ENCODE results near the gene YES1.
"Not testable (repeated sequence)": the region's sequence is repeated elsewhere in the genome, so short reads cannot be mapped to it uniquely, and the experiment has no call there.

The YES1 gene

DNA sequence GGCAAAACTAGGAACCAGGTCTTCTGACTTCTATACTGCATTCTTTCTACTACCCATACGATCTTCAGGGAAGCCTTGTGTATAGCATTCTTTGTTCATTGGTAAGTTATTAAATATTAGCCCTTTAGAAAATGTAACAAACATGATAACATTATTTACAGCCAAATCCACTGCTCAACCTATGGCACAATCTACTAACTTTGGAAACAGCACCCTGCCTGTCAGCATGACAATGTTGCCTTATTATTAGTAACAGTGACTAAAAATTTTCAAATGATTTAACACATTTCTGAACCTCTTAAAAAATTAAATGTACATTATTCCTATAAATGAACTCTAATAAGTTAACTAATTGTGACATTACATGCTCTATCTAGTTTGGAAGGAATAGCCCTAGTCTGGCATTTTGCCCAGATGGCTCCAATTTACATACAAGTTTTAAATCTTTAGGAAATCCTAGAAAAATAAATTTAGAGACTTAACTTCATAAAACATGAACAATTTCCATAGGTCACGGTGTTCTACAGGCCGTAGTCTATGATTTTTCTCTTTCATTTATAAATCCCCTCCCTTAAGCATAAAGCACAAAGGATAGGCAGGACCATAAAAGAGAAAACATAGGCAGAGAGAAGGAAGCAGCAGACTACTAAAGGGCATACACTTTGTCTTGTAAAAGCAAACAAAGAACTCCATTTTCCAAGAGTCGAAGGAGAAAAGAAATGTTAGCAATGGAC lies 33.7 kb downstream of the YES1 start:
- no peak for DNase-seq

DNA sequence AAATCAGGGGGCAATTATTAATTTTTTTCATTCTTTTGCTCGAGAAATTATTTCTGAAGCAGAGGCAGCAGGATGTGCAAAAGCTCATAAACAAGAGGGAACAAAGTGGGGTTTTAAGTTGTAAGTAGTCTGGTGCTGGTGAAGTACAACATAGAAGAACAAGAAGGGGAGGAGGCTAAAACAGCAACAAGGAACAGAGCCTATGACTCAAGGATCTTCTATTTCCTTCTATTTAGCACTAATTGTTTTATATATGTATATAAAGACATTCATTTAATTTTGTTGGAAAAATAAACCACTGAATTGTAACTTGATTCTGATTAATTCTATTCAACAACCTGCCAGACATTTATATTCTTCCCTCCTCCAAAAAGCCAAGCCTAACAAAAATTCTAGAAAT lies 35.0 kb downstream of the YES1 start:
- no peak for DNase-seq

DNA sequence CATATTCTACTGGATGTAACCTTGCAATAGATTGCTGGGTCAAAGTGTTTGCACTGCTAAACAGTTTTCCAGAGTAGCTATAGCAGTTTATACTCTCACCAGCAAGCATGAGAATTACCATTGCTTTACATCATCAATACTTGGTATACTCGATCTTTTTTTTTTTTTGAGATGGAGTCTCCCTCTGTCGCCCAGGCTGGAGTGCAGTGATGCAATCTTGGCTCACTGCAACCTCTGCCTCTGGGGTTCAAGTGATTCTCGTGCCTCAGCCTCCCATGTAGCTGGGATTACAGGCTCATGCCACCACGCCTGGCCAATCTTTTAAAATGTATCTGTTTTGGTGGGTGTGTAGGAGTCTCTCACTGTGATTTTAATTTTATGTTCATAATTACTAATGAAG lies 36.0 kb downstream of the YES1 start:
- DNase-seq, result not testable (repeated sequence)

DNA sequence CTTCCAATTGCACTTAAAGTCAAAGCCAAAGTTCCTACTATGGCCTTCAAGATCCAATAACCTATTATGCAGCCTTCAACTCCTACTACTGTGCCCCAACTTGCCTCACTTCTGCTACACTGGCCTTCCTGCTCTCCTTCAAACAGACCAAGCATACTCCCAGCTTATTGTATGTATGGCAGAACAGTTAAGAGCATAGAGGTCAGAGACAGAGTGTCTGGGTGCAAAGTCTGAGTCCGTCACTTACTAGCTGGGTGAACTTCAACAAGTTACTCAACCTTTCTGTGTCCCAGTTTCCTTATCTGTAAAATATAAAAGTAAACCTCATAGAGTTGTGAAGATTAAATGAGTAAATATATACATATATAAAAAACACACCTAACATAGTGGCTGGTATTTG lies 37.2 kb downstream of the YES1 start:
- DNase-seq, result no peak

DNA sequence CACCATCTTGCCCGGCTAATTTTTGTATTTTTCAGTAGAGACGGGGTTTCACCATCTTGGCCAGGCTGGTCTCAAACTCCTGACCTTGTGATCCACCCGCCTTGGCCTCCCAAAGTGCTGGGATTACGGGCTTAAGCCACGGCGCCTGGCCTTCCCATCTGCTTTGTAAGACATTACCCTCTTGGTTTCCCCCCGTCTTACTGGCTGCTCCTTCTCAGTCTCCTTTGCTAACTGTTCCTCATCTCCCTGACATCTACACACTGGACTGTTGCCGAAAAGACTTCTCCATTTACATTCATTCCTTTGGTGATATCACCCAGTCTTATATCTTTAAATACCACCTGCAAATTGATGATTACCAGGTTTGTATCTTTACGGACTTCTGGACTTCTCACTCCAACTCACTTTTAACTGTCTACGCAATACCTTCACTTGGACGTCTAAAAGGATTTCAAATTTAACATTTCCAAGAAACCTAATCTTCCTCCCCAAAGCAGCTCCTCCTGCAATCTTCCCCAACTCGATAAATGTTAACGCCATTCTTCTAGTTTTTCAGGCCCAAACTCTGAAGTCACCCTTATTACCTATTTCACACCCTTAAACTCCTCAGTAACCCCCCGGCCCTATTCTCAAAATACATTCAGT lies 37.9 kb downstream of the YES1 start:
- no peak for DNase-seq

DNA sequence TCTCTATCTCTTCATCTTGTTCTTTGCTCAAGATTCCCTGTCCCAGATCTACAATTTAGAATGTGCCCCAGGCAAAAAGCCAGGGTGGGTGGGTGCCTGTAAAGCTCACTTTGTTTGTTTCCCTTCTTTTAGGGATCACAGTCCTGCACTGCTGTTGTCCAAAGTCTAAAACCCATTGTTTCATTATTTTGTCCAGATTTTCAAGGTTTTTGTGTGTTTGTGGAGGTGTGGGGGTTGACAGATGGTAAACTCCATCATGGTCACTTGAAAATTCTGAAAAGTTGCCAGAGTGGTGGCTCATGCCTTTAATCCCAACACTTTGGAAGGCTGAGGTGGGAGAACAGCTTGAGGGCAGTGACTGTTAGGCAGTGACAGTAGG lies 41.5 kb downstream of the YES1 start:
- DNase-seq, result no peak

DNA sequence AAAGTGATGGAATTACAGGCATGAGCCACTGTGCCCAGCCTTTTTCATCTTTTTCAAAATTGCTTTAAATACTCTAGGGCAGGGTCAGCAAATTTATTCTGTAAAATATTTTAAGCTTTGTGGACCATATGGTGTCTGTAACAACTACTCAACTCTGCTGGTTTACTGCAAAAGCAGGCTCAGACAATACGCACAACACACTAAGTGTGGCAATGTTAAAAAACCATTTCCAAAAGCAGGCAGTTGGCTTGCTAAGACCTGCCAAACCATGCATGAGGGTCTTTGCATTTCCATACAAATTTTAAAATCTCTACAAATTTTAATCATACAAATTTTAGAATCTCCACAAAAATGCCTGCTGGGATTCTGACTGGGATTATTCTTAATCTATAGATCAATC lies 44.1 kb downstream of the YES1 start:
- DNase-seq, result no peak

DNA sequence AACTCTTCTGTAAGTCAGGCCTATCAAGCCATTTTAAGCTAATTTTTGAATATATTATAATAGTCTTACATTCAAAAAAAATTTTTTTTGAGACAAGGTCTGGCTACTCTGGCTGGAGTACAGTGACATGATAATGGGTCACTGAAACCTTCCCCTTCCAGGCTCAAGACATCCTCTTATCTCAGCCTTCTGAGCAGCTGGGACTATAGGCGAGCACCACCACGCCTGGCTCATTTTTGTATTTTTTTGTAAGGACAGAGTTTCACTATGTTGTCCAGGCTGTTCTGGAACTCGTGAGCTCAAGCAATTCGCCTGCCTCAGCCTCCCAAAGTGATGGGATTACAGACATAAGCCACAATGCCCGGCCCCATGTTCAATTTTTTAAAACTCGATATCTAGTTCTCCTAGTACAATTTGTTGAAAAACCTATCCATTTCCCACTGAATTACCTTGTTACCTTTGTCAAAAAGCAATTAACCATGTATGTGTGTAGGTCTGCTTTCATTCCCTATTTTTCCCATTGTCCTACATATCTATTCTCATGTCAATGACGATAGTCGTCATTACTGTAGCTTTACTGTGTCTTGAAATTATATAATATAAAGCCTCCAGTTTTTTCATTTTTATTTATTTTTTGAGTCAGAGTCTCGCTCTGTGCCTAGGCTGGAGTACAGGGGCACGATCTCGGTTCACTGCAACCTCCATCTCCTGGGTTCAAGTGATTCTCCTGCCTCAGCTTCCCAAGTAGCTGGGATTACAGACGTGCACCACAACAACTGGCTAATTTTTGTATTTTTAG lies 44.8 kb downstream of the YES1 start:
- DNase-seq, result no peak

DNA sequence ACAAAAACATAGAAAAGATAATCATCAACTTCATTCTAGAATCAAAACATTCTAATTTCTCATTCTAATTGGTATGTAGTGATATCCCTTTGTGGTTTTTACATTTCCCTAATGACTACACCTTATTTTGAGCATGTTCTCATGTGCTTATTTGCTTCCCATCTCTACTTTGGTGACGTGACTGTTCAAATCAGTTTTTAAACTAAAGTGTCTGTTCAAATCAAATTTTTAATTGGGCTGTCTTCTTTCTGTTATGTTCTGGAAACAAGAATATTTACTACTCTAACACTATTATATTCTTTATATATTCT lies 45.5 kb downstream of the YES1 start:
- no peak for DNase-seq

DNA sequence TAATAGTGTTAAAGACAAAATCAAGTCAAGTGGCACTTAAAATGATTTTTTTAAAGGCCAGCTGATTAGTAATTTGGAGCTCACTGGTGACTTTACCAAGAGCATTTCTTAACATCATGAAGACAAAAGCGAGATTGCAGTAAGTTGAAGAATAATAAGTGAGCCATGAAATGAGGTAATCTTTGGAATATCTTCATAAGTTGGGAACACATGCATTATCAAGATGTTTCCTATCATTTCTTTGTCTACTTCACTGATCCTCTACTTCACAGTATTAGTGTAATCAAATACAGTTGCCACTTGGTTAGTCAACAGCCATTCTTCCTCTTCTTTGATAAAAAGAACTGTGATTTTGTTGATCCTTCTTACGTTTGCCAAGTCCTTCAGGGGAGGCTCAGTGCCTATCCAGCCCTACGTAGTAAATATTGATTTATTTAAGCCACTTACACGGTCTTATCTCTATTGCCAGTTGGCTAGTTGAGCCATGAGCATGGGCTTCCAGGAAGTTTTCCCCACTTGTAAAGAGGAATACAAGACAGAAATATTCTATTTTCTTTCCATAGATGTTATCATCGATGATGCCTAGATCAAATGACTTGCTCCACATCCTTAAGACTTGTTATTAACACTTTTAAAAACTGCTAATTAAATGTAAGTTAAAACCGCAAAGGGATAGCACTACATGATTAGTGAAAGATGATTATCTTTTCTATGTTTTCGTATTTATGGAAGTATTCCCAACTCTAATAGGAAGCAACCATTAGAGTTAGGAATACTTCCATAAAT lies 46.1 kb downstream of the YES1 start:
- DNase-seq, result no peak

DNA sequence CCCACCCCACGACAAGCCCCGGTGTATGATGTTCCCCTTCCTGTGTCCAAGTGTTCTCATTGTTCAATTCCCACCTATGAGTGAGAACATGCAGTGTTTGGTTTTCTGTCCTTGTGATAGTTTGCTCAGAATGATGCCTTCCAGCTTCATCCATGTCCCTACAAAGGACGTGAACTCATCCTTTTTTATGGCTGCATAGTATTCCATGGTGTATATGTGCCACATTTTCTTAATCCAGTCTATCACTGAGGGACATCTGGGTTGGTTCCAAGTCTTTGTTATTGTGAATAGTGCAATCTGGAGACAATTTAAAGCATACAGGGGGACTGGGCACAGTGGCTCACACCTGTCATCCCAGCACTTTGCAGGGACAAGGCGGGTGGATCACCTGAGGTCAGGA lies 52.2 kb downstream of the YES1 start:
- not testable (repeated sequence) for DNase-seq

DNA sequence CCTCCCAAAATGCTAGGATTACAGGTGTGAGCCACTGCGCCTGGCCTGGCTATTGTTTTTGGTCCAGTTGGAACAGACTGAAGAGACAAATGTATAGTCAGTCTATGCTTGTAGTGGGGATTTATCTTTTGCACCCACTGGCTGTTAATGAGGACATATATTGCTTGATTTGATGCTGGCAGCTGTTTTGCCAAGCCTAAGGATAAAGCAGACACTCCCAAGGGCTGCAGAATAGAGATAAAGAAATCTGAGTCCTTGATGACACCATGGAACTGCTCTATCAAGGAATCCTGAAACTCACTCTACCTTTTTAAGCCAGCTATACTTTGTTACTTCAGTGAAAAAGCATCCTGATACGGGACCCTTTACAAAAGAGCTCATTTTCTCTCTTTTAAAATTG lies 56.5 kb downstream of the YES1 start:
- no peak for DNase-seq

DNA sequence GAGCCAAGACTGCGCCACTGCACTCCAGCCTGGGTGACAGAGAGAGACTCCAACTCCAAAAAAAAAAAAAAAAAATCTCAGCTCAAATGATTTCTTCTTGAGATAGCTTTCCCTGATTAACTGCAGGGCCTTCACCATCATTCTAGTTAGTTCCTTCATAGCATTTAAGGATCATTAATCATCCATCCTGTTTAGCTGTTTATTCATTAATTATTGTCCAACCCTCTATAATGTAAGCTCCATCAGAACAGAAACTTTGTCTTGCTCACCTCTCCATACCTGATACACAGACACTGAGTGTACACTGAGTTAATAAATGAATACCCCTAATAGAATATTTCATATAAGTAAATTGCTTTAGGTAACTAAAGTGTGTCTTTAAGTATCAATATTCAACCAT lies 57.4 kb downstream of the YES1 start:
- DNase-seq, result no peak

DNA sequence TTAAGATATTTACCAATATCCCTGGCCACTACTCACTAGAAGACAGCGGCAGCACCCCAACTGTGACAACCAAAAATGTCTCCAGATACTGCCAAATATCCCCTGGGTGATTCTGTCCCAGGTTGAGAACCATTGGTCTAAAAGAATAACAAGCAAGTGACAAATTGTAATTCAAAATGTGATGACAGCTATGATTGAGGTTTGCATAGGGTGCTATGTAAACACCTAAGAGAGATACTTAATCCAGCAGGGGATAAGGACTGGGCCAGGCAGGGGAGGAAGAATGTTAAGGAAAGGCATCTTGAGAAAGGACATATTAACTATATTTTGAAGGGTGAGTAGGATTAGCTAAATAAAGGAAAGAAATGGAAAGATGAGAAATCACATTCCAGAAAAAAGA lies 61.6 kb downstream of the YES1 start:
- DNase-seq, result no peak

DNA sequence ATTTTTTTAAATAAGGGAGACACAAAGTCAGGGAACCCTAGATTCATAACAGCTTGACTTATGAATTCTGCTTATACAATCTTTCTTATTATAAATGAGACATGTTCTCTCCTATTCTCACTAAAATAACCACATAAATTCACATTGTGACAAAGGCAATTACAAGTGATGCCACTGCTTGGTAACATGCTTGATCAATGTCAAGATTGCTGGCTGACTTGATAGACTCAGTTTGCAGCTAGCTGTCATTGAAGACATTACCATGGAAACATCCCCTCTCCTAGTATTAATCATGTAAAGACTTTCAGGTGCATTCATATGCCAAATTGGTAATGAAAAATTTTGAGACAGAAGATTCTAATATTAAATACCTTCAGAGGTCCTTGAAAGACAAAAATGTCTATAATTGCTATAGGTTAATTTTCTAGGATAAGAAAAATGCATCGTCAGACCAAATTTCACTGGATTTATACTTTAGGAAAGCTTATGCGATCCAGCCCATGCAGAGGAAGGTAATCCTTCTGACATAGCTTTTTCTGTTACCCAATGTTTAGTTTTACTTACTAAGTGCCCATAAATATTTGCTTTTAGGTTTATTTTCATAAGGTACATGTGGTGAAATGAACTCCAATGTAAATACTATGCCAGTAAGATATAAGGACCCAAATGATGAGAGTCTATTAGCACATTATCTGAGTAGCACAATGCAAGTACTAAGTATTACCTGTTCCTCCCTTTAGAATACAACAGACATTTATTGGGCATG lies 67.0 kb downstream of the YES1 start:
- DNase-seq, result no peak

DNA sequence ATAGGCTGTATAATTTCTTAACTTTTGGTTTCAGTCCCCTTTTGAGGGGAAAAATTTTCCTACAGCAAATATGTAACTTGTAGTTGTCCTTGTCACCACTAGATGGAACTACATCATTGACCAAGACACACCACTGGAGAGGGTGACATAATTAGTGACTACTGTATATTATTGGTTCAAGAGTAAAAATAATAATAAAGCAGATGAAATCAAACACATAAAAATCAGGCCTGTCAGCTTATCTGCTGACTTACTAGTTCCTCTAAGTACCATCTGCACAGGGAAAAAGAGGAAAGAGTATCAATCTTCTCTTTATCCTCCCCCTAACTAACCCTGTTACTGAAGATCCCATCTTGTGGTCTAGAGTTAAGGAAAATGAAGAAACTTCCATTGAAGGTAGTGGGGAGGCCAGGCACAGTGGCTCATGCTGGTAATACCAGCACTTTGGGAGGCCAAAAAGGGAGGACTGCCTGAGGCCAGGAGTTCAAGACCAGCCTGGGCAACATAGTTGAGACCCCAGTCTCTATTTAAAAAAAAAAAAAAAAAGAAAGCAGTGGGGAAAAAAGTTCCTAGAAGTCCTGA lies 70.0 kb downstream of the YES1 start:
- peak in 1 of 2 donors; percentile 67 for DNase-seq

DNA sequence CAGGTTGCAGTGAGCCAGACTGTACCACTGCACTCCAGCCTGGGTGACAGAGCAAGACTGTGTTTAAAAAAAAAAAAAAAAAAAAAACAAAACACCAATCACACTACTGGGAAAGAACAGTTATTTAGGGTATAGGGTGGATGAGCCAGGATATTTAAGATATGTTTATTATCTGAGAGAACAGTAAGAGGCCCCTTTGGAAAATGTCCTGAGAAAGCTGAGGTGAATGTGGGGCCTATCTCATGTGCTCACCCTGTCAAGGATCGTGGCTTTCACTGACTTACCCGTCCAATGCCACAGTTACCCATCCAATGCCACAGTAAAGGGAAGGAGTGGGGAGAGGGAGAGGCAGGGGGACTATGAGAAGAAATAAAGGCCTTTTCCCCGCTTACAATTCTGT lies 79.7 kb downstream of the YES1 start:
- DNase-seq, result no peak

DNA sequence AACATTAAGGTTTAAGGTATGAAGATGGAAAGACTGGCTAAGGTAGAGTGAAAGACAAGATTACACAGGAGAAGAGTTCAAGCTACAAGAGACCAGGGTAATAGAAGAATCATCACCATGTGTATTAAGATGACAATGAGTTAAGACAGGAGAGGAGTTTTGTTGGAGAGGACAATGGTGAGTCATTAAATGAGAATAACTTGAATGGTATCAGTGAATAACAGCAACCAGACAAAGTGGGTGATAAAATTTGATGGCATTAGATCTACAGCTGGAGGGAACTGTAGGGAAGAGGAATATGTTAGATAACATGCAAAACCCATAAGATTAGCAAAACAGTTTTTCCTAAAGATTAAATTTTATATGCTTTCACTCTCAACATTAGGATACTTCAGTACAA lies 80.9 kb downstream of the YES1 start:
- DNase-seq, result no peak

DNA sequence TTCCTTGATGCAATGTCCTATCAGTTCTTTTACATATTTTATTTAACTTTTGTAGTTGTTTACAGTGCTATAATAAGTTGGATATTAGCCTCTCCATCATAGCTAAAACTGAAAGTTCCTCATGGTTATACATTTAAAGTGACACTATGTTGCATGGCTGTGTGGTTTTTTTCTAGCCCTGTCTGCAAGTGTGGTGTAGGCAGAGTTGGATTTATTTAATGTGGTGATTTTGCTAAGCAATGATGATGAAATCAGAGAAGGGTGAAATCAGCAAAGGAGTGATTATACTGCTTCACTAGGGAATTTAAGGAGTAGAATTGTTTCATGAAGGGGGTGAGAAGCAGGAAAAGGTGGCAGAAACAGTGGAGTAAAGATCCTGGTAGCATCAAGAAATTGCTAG lies 81.3 kb downstream of the YES1 start:
- DNase-seq, result no peak

DNA sequence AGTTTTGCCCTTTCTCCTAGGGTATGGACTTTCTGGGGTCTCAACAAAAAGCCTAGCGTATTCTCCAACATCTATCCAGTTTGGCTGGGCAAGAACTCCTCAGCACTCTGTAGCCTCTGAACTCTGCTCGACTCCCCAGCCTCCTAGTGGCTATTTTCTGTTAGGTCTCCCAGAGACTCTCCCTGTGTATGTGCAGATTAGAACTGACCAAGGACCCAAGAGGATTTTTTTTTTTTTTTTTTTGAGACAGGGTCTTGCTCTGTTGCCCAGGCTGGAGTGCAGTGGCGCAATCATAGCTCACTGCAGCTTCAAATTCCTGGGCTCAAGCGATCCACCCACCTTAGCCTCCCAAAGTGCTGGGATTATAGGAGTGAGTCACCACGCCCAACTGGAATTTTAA lies 81.9 kb downstream of the YES1 start:
- DNase-seq, result not testable (repeated sequence)

DNA sequence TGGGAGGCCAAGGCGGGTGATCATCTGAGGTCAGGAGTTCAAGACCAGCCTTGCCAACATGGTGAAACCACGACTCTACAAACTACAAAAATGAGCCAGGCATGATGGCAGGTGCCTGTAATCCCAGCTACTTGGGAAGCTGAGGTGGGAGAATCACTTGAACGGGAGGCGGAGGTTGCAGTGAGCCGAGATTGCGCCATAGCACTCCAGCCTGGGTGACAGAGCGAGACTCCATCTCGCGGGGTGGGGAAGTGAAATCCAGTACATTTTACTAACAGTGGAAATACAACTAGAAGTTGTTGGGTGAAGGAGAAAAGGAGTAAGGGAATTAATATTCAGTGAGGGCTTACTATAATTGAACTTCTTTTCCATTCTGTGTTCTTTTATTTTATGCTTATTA lies 86.4 kb downstream of the YES1 start:
- no peak for DNase-seq

DNA sequence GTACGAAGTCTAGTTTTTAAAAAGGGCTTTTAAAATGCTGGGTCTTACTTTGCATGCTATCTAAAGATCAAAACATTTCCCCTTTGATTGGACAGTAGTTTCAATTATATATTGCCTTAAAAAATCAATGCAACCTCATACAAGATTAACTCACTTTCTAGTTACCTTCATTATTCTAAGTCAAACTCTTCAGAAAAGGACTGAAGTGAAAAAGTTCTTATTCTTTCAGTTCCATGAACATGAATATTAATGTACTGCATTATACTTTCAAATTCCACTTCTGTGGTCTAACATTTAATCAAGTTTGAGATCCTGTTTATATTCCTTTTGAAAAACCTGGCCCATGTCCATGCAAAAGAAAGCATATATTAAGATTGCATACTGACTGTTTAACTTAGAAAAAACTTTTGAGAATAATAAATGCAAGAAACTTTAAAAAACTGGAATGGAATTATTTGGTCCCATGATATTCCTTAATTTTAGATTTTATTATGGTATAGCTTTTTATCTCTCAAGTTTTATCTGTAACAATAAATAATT lies 88.4 kb downstream of the YES1 start:
- DNase-seq, result no peak
